ENCODE data around the gene PTAFR.

DNA sequence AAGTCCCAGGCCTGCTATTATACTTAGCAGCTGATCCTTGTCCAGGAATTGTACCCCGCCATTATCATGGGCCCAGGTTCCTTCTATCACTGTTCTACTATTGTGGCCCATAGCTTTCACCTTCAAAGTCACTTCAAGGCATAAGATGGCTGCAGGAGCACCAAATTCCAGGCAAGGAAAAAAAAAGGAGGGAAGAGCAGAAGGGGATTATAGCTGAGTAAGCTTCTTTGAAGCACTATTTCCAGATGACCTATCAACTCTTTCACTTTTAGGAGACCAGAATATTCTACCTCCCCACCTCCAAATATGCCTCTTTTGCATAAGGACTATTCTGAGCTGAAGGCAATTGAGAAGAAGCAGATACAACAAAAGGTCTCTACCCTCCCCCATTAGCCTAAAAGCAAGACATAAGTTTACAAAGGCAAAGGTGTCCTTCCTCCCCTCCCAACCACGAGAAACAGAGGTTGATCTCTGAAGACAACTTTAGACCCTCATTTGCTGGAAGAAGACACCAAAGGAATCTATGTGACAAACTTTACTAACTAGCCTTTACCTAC lies 41.8 kb downstream of the PTAFR start:
- TF ChIP-seq, protein P1, sequence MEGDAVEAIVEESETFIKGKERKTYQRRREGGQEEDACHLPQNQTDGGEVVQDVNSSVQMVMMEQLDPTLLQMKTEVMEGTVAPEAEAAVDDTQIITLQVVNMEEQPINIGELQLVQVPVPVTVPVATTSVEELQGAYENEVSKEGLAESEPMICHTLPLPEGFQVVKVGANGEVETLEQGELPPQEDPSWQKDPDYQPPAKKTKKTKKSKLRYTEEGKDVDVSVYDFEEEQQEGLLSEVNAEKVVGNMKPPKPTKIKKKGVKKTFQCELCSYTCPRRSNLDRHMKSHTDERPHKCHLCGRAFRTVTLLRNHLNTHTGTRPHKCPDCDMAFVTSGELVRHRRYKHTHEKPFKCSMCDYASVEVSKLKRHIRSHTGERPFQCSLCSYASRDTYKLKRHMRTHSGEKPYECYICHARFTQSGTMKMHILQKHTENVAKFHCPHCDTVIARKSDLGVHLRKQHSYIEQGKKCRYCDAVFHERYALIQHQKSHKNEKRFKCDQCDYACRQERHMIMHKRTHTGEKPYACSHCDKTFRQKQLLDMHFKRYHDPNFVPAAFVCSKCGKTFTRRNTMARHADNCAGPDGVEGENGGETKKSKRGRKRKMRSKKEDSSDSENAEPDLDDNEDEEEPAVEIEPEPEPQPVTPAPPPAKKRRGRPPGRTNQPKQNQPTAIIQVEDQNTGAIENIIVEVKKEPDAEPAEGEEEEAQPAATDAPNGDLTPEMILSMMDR (IDR thresholded peaks at IDR 0.05), result no peak
- TF ChIP-seq POLR2A (IDR thresholded peaks at IDR 0.05), result no peak
